Non-pigmented ciliary epithelial cell (primary cell): Measurements from ENCODE around the gene RGS7BP.

Experiments
- DNase-seq: peaks from one replicate; pipeline ENCODE4 v3.0.0-alpha.2; 2010; ENCODE audit warnings: low read depth

Gene RGS7BP

DNA sequence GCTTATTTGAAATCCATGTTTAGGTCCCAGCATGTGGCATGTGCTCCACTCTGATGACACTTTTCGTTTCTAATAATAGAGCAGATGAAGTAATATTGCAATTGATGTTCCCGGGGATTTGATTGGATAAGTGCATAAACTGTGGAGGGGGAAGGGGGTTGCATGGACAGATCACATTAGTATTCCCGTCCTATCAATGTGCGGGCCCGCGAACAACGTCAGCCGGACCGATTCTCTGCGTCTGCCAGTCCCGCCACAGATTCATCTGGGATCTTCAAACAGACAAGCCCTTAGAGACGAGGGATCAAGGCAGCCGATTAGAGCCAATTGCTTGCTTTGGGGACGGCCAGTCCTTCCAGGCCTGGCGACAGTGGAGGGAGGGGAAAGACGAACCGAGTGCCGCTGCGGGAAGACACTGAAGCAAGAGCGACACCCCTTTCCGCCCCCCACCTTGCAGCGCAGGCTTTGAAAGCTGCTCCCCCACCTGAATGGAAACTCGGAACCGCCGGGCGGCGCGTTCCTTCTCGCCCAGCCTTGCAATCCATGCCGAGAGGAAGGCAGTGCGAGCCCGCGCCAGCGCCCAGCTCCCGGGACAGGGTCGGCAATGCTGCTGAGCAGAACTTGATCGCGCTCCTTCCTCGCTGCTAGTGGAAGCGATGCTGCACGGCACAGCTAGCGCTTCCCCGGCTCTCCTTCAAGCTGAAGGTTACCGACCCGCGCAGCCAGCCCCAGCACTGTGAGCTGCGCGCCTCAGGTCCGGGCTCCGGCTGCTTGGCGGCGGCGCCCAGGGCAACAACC, at the start of gene RGS7BP:
Gene RGS7BP, plus strand, starts transcription at position 247 of the 798 bp plus-strand sequence. CDS start 610 bp downstream, outside the sequence.
- no peak for DNase-seq

- DNase-seq, result no peak
Measured at GRCh38 chr5:64457846-64458245, 48.0 kb upstream of the RGS7BP start.

DNA sequence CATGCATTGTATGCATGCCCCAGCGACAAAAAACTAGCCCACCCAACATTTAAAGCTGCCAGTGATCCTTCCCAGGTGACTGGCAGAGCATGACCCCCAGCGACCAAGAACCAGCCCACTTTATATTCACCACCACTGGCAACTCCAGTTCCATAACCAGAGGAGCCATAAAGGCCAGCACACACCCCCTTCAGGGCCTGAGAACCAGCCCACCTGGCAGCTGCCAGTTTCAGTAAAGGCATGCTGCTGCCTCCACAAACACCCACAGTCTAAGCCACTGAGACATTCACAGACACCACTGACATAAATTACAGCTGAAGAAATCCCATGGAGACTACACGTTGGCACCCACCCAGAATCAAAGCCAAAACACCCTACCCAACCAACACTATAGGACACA, 46.9 kb upstream of the RGS7BP start:
- DNase-seq, result no peak

- DNase-seq, result no peak
Measured at GRCh38 chr5:64462391-64462790, 43.4 kb upstream of the RGS7BP start.

DNA sequence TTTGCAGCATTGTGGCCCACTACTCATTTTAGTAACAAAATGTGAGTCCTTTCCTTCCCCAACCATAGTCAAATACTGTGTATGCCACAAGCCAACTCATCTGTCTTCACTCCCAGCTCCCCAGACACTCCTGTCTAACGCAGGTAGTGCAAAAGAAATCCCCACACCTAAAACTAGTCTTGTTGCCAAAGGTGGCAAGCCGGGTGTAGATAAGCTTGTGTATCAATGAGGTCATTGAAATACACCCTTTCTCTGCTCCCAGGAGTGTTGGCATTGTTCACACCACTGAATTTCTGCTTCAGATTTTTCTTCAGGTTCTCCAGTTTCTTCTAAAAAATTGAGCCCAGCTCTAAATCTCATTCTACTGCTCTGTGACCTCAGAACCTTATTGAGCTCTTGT, 19.7 kb upstream of the RGS7BP start:
- DNase-seq, result no peak

DNA sequence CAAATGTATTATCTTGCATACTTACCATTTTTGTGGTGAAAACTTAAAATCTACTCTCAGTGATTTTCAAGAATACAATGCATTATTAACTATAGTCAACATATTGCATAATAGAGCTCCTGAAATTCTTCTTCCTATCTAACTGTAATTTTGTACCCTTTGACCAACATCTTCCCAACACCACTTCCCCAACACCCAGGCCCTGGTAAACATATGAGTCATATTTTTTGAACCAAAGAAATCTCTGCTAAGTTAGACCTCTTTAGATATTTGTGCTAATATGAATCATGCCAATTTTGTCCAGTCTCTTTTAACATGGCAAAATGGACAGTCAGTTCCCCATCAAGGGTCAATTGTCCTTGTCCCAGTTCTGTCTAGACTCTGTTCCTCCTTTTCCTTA, 18.5 kb upstream of the RGS7BP start:
- no peak for DNase-seq

DNA sequence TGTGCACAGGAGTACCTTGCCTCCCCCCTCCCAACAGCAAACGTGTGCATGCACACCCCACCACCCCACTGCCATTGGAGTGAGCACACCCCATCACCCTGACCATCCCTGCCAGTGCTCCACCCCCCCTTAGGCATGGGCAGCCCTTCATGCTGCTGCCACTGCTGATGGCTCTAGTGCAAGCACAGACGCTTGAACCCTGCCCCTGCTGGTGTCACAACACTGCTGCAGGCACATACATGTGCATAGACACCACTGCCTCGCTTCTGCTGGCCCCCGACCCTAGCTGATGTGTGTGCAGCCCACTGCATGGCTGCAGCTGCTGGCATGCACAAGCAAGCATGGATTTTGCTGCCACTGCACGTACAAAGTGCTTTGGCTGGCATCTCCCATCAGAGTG, 16.0 kb upstream of the RGS7BP start:
- no peak for DNase-seq

GRCh38 chr5:64497386-64497785, 8.4 kb upstream of the RGS7BP start:
- DNase-seq, result no peak

DNA sequence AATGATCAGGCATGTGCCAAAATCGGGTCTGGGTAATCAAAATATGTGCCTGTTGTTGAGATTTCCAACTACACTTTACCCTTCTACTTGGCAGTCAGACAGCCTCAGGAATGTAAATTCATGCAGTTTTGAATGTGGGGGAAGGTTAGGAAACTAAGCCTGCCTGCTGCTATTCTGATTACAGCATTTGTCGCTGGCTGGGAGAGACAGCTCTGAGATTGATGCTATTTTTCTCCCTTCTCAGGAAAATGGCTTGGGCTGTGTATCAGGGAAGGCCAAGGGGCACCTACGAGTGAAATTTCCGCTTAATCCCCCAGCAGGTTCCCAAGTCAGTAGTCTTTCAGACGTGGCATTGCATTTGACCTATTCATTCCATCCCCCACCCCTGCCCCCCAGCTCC, 3.6 kb upstream of the RGS7BP start:
- DNase-seq, result no peak

DNA sequence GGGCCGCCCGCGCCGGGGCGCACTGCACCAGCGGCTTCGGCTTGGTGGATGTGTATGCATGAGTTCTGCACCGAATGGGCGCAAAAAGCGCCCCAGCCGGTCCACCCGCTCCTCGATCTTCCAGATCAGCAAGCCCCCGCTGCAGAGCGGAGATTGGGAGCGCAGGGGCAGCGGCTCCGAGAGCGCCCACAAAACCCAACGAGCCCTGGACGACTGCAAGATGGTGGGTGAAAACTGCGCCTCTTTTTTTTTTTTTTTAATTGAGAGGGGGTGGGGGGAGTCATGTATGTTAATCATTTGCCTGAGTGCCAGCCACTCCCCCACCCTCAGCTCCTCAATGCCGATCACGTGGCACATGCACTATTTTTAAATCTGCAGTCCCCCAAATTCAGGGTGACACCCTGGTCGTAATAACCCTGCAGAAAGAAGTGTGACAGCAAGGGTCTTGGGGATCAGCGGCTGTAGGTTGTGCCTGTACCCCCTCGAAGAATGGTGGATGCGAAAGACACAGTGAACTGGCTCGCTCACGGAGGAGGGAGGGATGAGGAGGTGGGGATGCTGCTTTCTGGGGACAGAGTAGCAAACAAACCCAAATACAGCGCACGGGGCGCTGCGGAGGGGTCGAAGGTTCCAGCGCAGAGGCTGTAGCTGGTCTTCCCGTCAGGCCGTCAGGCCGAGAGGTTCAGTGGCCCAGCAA, 900 bp downstream of the RGS7BP start:
- no peak for DNase-seq

DNA sequence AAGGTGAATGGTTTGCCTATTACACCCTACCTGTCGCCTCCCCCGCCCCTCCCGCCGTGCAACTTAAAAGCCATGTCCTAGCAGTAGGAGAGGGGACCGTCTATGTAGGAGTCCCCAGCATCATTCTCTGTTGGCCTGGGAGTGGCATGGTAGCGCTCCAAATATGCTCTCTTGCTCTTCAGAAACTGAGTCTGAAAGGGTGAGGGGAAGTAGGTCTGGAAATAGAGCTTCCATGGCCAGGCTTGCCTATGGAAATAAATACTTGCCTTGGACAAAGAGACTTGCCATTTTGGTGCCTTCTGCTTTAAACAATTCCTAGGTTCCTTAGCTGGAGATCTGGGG, 1.4 kb downstream of the RGS7BP start:
- DNase-seq, result no peak

GRCh38 chr5:64509828-64510227, 4.0 kb downstream of the RGS7BP start:
- DNase-seq, result no peak

DNA sequence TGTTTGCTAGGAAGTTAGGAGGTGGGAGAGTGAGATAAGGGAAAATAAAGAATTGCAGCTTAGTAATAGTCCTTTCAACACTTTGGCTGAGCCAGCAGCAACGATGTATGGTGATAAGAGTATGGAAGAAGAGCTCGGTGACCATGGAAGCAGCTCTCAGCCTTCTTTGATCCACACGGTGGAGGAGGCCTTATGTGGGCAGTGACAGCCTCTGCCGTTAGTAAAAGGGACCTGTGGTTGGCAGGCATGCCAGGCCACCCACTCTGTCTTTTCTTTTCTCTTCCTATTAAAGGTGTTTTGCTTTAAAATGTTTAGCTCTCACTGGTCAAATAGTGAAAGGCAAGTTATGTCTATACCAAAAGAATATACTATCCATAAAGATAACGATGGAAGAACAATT, 7.7 kb downstream of the RGS7BP start:
- DNase-seq, result no peak

- DNase-seq, result no peak
Measured at GRCh38 chr5:64514612-64515011, 8.8 kb downstream of the RGS7BP start.

DNA sequence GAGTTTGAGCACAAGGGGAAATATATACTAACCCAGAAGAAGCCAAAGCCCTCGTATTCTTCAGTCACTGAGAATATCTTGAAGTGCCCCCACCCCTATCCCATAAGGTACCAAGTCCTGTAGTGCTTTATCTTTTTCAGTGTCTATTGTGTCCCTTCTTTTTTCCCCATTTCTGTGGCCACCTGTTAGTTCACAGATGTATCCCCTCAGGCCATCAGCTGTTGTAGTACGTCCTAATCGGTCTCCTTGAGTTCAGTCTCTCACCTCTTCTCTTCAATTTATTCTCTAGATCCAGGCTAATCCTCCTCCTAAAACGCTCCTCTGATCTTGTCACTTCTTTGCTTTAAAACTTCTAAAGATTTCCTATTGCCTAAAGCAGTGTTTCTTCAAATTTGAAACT, 10.4 kb downstream of the RGS7BP start:
- DNase-seq, result no peak

DNA sequence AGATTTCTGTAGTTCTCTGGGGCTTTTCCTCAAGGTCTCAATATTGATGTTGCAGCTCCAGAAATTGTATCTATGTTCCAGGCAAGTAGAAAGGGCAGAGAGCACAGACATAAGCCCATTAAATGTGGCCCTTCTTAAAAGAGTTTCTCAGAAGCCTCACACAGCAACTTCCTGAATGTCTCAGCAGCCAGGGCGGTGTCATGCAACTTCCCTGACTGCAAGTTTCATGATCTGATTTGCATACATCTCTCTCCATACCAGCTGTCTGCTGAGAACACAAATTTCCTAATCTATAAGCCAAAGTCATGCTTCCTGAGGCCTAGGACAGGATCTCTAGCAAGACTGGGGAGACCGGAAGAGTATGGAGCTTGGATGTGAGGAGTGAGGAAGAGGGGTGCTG, 13.0 kb downstream of the RGS7BP start:
- DNase-seq, result no peak

- no peak for DNase-seq
Measured at GRCh38 chr5:64519263-64519662, 13.4 kb downstream of the RGS7BP start.

DNA sequence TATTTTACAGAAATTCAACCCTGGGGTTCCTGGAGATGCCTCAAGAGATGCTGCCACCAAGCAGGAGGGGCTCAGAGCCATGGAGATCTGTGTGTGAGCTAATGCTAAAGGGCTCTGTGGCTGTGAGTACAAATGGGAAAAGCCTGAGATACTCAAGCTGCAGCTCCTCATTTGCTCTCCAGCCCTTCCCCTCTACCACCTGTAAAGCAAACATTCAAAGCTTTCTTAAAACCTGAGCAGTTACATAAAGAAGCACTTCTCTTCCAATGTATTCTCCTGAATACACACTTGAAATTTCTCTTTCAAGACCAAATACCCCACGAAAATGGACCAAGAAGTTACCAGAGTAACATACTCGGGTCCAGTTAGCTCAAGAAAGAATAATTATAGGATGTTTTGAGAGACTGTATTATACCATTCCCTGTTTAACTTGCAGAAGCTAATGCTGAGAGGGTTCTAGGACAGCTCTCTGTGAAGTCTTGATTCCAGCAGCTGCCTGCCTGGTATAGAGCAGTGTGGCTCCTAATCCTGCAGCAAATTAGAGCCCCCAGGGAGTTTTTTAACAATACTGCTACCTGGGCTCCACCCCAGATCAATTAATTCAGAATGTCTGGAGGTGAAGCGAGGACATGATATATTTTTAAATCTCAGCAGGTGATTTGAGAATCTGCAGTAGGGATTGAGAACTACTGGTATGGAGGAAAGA, 21.1 kb downstream of the RGS7BP start:
- no peak for DNase-seq

DNA sequence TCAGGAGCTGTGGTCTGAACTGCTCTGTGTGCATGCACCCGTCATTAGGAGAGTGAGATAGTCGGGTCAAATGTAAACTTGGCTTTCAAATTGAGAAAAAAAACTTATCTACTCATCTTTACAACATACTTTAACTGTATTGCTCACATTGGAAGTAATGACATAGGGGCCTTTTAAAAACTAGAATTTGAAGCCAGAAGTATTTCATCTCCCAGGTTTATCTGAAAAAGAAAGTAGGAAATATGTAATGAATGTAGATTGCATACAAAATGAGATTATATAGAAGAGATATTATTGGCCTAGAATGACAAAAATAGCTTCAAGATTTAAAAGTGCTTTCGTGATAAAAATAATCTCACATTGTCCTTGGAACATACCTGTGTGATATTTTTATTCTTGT, 24.3 kb downstream of the RGS7BP start:
- DNase-seq, result no peak

GRCh38 chr5:64532212-64532611, 26.4 kb downstream of the RGS7BP start:
- no peak for DNase-seq

GRCh38 chr5:64532657-64533056, 26.8 kb downstream of the RGS7BP start:
- no peak for DNase-seq

GRCh38 chr5:64534033-64534432, 28.2 kb downstream of the RGS7BP start:
- no peak for DNase-seq

DNA sequence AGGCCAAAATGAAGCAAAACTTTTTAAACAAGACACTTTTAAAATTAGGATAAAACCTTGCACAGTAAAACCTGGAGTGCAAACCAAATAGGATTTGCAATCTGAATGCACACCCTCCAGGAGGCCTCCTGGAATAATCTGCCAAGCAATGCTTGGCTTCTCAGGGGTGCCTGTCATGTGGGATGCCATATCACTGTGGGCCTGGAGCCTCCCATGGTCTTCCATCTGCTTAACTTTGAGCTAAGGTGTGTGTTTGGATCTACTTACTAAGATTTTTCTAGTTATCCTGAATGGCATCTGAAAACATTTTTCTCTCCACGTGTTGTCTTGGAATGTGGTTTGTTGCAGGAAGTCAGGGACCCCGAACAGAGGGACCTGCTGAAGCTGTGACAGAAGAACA, 52.1 kb downstream of the RGS7BP start:
- no peak for DNase-seq
